ENCODE measurements around the gene LRP6. TPM values are rescaled to one million over a fixed set of nuclear protein-coding genes. Genes with fewer than 3 reads are reported as not detected.

Gene LRP6
- total and polyA plus RNA-seq, 4 donors, result 9.4 to 125 (median 26.8) TPM

GRCh38 chr12:12212769-12213168, 54.1 kb downstream of the LRP6 start:
- Histone ChIP-seq H3K27me3 (ENCODE audit: control insufficient read depth in 3 of 3, insufficient read depth in 3 of 3, low read length in 2 of 3) (no peaks in the 10 kb centered on the region), H3K4me3 (no peak overlapping the region), H3K9me3 (ENCODE audit: control insufficient read depth in 4 of 4, insufficient read depth in 3 of 4, low read length in 3 of 4) (no peaks in the 10 kb centered on the region), H3K36me3 (ENCODE audit: control insufficient read depth in 4 of 4, insufficient read depth in 4 of 4, low read length in 4 of 4) (peaks cover 0 to 2% (median 0%) of the 10 kb centered on the region in 4 donors), H3K4me1 (ENCODE audit: control insufficient read depth in 5 of 5, insufficient read depth in 5 of 5, low read length in 5 of 5) (peaks cover 2 to 9% (median 4%) of the 10 kb centered on the region in 5 donors), H3K9ac (ENCODE audit: insufficient read depth in 1 of 2, low read length in 2 of 2) (no peak overlapping the region), H3K27ac (ENCODE audit: low read depth in 1 of 2, low read length in 1 of 2) (no peak overlapping the region)
- no peak for DNase-seq
- no peak for ATAC-seq (ENCODE audit: insufficient read depth, low FRiP score)
- WGBS, 2 donors, result 88 to 92% methylated on average over 1 of the region's 1 CpG
- no peak for TF ChIP-seq CTCF (IDR thresholded peaks at IDR 0.05; ENCODE audit: control extremely low read depth, extremely low read depth)

GRCh38 chr12:12210983-12211382, 55.9 kb downstream of the LRP6 start:
- H3K9me3 ChIP-seq (ENCODE audit: control insufficient read depth in 4 of 4, insufficient read depth in 3 of 4, low read length in 3 of 4), result no peaks in the 10 kb centered on the region
- H3K27me3 ChIP-seq (ENCODE audit: control insufficient read depth in 3 of 3, insufficient read depth in 3 of 3, low read length in 2 of 3), result no peaks in the 10 kb centered on the region
- no peak overlapping the region for H3K27ac ChIP-seq (ENCODE audit: low read depth in 1 of 2, low read length in 1 of 2)
- peaks cover 0 to 9% (median 3%) of the 10 kb centered on the region in 5 donors for H3K4me1 ChIP-seq (ENCODE audit: control insufficient read depth in 5 of 5, insufficient read depth in 5 of 5, low read length in 5 of 5)
- no peak overlapping the region for H3K9ac ChIP-seq (ENCODE audit: insufficient read depth in 1 of 2, low read length in 2 of 2)
- WGBS, 2 donors, result 86 to 94% methylated on average over 5 of the region's 5 CpGs
- DNase-seq (no peak), ATAC-seq (ENCODE audit: insufficient read depth, low FRiP score) (no peak)
- no peak overlapping the region for H3K4me3 ChIP-seq
- TF ChIP-seq CTCF (IDR thresholded peaks at IDR 0.05; ENCODE audit: control extremely low read depth, extremely low read depth), result no peak
- H3K36me3 ChIP-seq (ENCODE audit: control insufficient read depth in 4 of 4, insufficient read depth in 4 of 4, low read length in 4 of 4), result peaks cover 0 to 2% (median 0%) of the 10 kb centered on the region in 4 donors

GRCh38 chr12:12210416-12210815, 56.4 kb downstream of the LRP6 start:
- peaks cover 0 to 2% (median 0%) of the 10 kb centered on the region in 4 donors for H3K36me3 ChIP-seq (ENCODE audit: control insufficient read depth in 4 of 4, insufficient read depth in 4 of 4, low read length in 4 of 4)
- H3K9me3 ChIP-seq (ENCODE audit: control insufficient read depth in 4 of 4, insufficient read depth in 3 of 4, low read length in 3 of 4), result no peaks in the 10 kb centered on the region
- H3K27ac ChIP-seq (ENCODE audit: low read depth in 1 of 2, low read length in 1 of 2), result no peak overlapping the region
- TF ChIP-seq CTCF (IDR thresholded peaks at IDR 0.05; ENCODE audit: control extremely low read depth, extremely low read depth), result no peak
- H3K4me1 ChIP-seq (ENCODE audit: control insufficient read depth in 5 of 5, insufficient read depth in 5 of 5, low read length in 5 of 5), result peaks cover 0 to 9% (median 3%) of the 10 kb centered on the region in 5 donors
- no peaks in the 10 kb centered on the region for H3K27me3 ChIP-seq (ENCODE audit: control insufficient read depth in 3 of 3, insufficient read depth in 3 of 3, low read length in 2 of 3)
- ATAC-seq (ENCODE audit: insufficient read depth, low FRiP score), result no peak
- no peak overlapping the region for H3K4me3 ChIP-seq
- DNase-seq, result no peak
- H3K9ac ChIP-seq (ENCODE audit: insufficient read depth in 1 of 2, low read length in 2 of 2), result no peak overlapping the region
- WGBS, 2 donors, result 88 to 100% methylated on average over 1 of the region's 1 CpG

- no peak overlapping the region for H3K9ac ChIP-seq (ENCODE audit: insufficient read depth in 1 of 2, low read length in 2 of 2)
- 94 to 97% methylated on average over 3 of the region's 3 CpGs for WGBS, 2 donors
- ATAC-seq (ENCODE audit: insufficient read depth, low FRiP score) (no peak), DNase-seq (no peak)
- H3K9me3 ChIP-seq (ENCODE audit: control insufficient read depth in 4 of 4, insufficient read depth in 3 of 4, low read length in 3 of 4), result no peaks in the 10 kb centered on the region
- H3K4me1 ChIP-seq (ENCODE audit: control insufficient read depth in 5 of 5, insufficient read depth in 5 of 5, low read length in 5 of 5), result peaks cover 0 to 4% (median 3%) of the 10 kb centered on the region in 5 donors
- H3K36me3 ChIP-seq (ENCODE audit: control insufficient read depth in 4 of 4, insufficient read depth in 4 of 4, low read length in 4 of 4), result peaks cover 0 to 2% (median 0%) of the 10 kb centered on the region in 4 donors
- no peaks in the 10 kb centered on the region for H3K27me3 ChIP-seq (ENCODE audit: control insufficient read depth in 3 of 3, insufficient read depth in 3 of 3, low read length in 2 of 3)
- no peak overlapping the region for H3K27ac ChIP-seq (ENCODE audit: low read depth in 1 of 2, low read length in 1 of 2)
- no peak overlapping the region for H3K4me3 ChIP-seq
- no peak for TF ChIP-seq CTCF (IDR thresholded peaks at IDR 0.05; ENCODE audit: control extremely low read depth, extremely low read depth)
These were observed 57.2 kb downstream of the LRP6 start for GRCh38 chr12:12209675-12210074.

Measured in lung (tissue), 12 donors.